ENCODE measurements around the gene RAB40C.
A peak's percentile ranks its signal among the peaks of the same experiment; 100 is the strongest.

Gene RAB40C

GRCh38 chr16:674968-675883, 85.4 kb downstream of the RAB40C start, which contains the start of gene RHBDL1:
Gene RHBDL1, plus strand, starts transcription at chr16:675671. Its CDS starts 120 bp downstream, at chr16:675791.
- no peak within 1 kb of the TSS for H3K27ac ChIP-seq (replicated peaks)
- peak within 1 kb of the TSS; percentile 19; the same call in 1 of the 2 replicates for H3K4me3 ChIP-seq (replicated peaks; ENCODE audit: insufficient read depth, low read length)
- DNase-seq (ENCODE audit: low read depth in 1 of 2, low spot score in 1 of 2): peak; percentile 64 to 76
- H3K27me3 ChIP-seq (ENCODE audit: insufficient read depth, poor library complexity, severe bottlenecking): no peaks in the 10 kb centered on the region
- TF ChIP-seq GABPA (IDR thresholded peaks at IDR 0.05; ENCODE audit: low read depth) (no peak), SPI1 (IDR thresholded peaks at IDR 0.05; ENCODE audit: borderline replicate concordance, low read depth) (no peak), REST (IDR thresholded peaks at IDR 0.05; ENCODE audit: insufficient replicate concordance, low read depth) (no peak), POLR2AphosphoS5 (IDR thresholded peaks at IDR 0.05; ENCODE audit: low read depth) (no peak; the same call in 1 of the 2 replicates)

- H3K27me3 ChIP-seq (ENCODE audit: insufficient read depth, poor library complexity, severe bottlenecking): no peaks in the 10 kb centered on the region
- no peak overlapping the region for H3K4me3 ChIP-seq (replicated peaks; ENCODE audit: insufficient read depth, low read length)
- no peak for DNase-seq (ENCODE audit: low read depth in 1 of 2, low spot score in 1 of 2)
- no peak overlapping the region for H3K27ac ChIP-seq (replicated peaks)
- TF ChIP-seq POLR2AphosphoS5 (IDR thresholded peaks at IDR 0.05; ENCODE audit: low read depth): no peak
- TF ChIP-seq SPI1 (IDR thresholded peaks at IDR 0.05; ENCODE audit: borderline replicate concordance, low read depth): no peak
- no peak for TF ChIP-seq REST (IDR thresholded peaks at IDR 0.05; ENCODE audit: insufficient replicate concordance, low read depth)
- TF ChIP-seq GABPA (IDR thresholded peaks at IDR 0.05; ENCODE audit: low read depth): no peak
- no peak for TF ChIP-seq CTCF (IDR thresholded peaks at IDR 0.05; ENCODE audit: insufficient read depth, low read length)
These were observed 86.2 kb downstream of the RAB40C start for GRCh38 chr16:675884-676564.

GRCh38 chr16:676565-676902, 86.7 kb downstream of the RAB40C start:
- H3K27me3 ChIP-seq (ENCODE audit: insufficient read depth, poor library complexity, severe bottlenecking): no peaks in the 10 kb centered on the region
- no peak overlapping the region for H3K27ac ChIP-seq (replicated peaks)
- TF ChIP-seq CTCF (IDR thresholded peaks at IDR 0.05; ENCODE audit: insufficient read depth, low read length) (no peak), REST (IDR thresholded peaks at IDR 0.05; ENCODE audit: insufficient replicate concordance, low read depth) (no peak), POLR2AphosphoS5 (IDR thresholded peaks at IDR 0.05; ENCODE audit: low read depth) (no peak), GABPA (IDR thresholded peaks at IDR 0.05; ENCODE audit: low read depth) (no peak), SPI1 (IDR thresholded peaks at IDR 0.05; ENCODE audit: borderline replicate concordance, low read depth) (no peak)
- no peak for DNase-seq (ENCODE audit: low read depth in 1 of 2, low spot score in 1 of 2)
- H3K4me3 ChIP-seq (replicated peaks; ENCODE audit: insufficient read depth, low read length): no peak overlapping the region

Data from HL-60 (cell line).